GM08714 (cell line): Measurements from ENCODE around the gene DOCK10.

Experiments
- H3K4me3 ChIP-seq: fragments of 200-500 bp; sonication (Bioruptor generic); 2 replicates; pipeline ENCODE4 v1.5.1; 2014; ENCODE audit warnings: mild to moderate bottlenecking, low read length, inconsistent platforms
- ZNF274 ChIP-seq: IDR thresholded peaks from 2 replicates; pipeline ENCODE4 v1.6.1; 2012; ENCODE audit warnings: mild to moderate bottlenecking, low read depth, low read length

Gene DOCK10

DNA sequence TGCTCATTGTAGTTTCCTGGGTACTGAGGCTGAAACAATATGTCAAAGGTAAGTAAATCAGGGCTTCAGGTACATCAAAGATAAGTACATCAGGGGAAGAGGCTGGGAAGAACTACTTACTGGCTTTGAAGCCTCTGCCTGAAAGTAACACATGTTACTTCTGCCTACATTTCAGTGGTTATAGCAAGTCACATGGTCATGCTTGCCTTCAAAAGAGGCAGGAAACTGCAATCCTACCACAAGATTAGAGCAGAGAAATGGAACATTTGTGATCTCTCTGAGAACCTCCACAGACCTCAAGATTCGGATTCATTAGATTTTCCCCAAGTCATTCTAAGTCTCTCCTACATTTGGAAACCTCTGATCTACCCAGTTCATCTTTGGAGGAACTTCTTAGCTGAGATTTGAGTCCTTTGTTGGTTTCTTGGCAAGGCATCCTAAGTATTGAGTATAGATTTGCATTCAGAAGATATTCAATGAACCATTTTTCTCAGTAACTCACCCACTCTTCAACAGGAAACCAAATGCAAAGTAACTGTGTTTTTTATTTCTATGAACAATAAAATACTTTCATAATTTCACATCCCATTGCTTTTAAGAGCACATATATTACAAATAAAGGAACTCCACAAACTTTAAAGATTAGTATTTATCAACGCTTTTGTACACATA is 277.6 kb downstream of the DOCK10 start:
- TF ChIP-seq ZNF274: no peak
- H3K4me3 ChIP-seq: no peak overlapping the region

DNA sequence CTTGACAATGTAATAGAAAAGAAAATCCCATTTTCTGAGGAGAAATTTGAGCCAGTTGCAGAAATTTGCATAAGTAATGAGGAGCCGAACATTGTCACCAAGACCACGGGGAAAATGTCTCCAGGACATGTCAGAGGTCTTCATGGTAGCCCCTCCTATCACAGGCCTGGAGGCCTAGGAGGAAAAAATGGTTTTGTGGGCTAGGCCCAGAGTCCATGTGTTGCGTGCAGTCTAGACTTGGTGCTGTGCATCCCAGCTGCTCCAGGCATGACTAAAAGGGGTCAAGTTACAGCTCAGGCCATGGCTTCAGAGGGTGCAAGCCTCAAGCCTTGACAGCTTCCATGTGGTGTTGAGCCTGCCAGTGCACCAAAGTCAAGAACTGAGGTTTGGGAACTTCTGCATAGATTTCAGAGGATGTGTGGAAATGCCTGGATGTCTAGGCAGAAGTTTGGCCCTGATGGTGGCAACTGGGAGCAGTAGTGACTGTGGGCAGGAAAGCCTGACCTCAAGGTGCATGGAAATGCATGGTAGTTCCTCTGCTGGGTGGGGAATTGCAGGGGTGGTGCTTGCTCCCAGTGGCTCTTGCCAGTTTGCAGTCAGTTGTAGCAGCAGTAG is 284.2 kb downstream of the DOCK10 start:
- TF ChIP-seq ZNF274: no peak
- no peak overlapping the region for H3K4me3 ChIP-seq

DNA sequence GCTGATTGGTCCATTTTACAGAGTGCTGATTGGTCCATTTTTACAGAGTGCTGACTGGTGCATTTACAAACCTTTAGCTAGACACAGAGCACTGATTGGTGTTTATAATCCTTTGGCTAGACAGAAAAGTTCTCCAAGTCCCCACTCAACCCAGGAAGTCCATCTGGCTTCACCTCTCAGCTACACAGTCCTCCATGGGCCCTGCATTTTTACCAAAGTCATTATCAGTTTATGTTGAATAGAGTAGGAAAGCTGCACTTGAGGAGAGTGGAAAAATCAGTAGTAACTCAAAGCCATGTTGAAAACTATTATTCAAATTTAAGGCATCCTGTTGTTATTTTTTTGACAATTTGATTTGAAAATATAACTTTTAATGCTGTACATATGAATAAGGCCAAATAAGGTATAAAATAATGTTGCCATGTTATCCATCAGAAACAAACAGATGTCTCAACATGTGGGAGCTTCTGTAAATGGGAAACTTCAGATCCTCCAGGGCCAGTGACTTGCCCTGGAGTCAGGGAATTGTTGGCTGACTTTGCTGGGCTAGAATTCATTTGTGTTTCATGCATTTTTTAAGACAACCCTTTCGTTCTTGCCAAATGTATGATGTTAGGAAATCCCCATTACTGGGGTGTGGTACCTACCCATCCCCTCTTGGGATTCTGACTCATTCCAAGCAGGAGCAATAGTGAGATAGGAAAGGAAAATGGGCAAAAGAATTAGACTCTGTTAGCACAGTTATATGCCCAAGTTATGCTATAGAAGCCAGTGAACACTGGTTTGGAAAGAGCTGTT is 288.3 kb downstream of the DOCK10 start:
- no peak overlapping the region for H3K4me3 ChIP-seq
- TF ChIP-seq ZNF274: no peak

DNA sequence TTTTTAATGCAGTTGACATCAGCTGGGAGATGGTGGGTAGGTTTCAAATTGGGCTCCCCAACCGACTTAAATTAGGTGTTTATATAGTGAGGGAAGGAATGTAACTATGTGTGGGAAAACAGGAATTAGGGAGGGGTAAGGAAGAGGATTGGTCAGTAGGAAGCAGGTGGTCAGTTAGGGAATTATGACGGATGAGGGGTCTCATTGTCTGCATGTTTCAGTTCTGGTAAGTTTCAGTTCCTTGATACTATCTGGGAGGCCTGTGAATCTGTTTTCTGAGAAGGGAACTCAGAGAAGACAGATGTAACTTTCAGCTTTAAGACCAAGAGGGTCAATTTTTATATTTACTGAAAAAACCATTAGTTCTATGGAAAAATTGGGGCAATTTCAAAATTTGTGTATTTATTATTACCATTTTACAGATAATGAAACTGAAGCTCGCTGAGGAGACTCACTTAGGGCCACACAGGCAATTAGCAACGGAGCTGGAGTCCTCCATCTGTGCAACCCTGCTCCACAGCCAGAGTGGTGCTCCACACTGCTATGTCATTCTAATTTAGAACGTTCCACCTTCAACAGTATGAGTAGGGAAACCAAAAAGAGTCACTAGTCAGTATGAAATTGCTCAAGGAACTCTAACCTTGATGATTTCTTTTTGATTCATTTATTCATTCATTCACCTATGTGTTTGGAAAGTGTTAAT is 290.1 kb downstream of the DOCK10 start:
- H3K4me3 ChIP-seq: no peak overlapping the region
- no peak for TF ChIP-seq ZNF274

DNA sequence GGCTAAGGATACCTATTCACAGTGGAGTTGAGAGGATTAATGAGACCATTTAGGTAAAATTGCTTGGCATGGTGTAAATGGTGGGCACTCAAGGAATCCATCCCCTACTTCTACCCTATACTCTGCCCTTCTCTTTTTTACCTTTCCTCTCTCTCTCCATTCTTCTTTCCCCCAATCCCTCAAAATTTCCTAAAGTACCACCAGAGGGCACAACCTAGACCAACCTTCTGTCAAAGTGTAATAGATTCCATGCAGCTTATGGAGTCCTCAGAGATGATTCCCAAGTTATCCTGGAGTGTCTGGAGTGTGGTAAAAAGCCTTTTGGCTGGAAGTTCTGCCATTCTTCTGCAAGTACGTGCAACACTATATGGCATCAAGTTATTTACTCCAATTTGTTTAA is 293.1 kb downstream of the DOCK10 start:
- H3K4me3 ChIP-seq: no peak overlapping the region
- no peak for TF ChIP-seq ZNF274

DNA sequence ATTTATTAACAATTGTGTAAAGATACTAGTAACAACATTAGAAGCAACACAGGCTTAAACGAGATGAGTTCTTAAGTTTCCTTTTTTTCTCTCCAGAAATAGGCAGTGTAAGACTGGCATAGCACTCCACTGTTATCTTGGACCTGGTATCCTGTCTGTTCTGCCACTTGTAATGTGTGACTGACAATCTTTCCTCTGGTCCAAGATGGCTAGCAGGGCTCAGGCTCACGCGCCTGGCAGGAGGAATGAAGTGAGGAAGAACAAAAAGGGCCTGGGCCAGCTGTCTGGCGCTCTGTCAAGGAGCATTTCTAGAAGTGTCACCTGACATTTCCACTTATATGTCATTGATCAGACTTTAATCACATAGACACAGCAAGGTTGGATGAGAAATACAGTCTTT is 294.5 kb downstream of the DOCK10 start:
- H3K4me3 ChIP-seq: no peak overlapping the region
- TF ChIP-seq ZNF274: no peak

DNA sequence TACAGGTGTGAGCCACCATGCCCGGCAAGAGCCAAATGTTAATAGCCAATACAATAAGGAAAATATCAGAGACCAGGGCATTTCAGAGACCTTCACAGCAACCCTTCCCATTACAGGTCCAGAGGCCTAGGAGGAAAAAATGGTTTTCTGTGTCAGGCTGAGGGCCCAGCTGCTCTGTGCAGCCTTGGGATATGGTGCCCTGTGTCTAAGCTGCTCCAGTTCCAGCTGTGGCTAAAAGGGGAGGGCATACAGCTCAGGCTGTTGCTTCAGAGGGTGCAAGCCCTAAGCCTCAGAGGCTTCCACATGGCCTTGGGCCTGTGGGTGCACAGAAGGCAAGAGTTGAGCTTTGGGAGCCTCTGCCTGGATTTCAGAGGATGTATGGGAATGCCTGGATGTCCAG is 306.0 kb downstream of the DOCK10 start:
- TF ChIP-seq ZNF274: no peak

DNA sequence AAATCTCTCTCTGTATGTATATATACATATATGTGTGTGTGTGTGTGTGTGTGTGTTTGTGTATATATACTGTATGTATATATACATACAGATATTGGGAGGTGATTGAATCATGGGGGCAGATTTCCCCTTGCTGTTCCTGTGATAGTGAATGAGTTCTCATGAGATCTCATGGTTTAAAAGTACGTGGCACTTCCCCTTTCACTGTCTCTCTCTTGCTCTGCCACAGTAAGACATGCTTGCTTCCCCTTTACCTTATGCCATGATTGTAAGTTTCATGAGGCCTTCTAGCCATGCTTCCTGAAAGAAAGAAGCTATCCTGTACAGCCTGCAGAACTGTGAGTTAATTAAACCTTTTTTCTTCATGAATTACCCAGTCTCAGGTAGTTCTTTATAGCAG is 307.3 kb downstream of the DOCK10 start:
- TF ChIP-seq ZNF274: no peak
- no peak overlapping the region for H3K4me3 ChIP-seq

More for the DNA sequence above, 306.0 kb downstream of the DOCK10 start:
- no peak overlapping the region for H3K4me3 ChIP-seq

DNA sequence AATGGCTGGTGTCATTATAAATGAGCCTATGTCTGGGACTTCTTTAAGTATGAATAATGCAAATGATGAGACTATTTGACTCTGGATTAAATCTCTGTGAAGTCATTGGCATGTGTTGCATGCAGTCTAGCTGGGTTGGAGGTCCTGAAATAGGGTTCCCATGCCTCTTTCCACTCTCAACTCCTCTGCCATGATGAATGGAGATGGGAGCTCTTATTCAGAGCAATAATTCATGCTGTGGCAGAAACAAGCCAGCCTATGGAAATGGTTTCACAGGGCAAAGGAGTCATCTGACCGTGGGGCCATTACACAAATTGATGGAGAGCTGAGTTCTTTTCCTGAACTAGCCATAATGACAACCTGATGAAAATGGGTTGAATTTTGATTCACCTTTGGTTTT is 310.6 kb downstream of the DOCK10 start:
- TF ChIP-seq ZNF274: no peak
- no peak overlapping the region for H3K4me3 ChIP-seq

DNA sequence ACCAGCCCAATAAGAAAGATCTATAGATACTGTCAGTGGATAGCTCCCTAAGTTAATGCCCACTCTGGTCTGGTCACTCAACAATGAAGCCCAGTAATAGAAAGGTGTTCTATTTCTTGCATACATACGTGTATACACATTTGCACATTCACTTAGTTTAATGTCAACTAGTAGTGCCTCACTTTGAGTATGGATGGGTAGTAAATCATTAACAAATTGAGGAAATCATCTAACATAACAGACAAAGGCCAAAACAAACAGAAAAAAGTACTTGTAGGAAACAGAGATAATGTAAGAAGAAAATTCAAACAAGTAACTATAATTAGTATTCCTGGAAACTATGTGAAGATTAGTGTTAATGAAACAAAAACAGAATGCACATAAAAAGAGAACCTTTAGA is 312.8 kb downstream of the DOCK10 start:
- H3K4me3 ChIP-seq: no peak overlapping the region
- no peak for TF ChIP-seq ZNF274

DNA sequence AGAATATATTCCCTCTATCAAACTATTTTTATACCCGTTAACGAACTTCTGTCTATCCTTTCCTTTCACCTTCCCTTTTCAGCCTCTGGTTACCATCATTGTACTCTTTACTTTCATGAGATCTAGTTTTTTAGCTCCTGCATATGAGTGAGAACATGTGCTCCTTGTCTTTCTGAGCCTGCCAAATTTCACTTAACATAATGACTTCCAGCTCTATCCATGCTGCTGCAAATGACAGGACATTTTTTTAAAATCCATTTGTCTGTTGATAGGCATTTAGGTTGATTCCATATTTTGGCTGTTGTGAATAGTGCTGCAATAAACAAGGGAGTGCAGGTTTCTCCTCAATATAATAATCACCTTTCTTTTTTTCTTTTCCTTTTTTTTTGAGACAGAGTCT is 317.9 kb downstream of the DOCK10 start:
- no peak overlapping the region for H3K4me3 ChIP-seq
- no peak for TF ChIP-seq ZNF274

DNA sequence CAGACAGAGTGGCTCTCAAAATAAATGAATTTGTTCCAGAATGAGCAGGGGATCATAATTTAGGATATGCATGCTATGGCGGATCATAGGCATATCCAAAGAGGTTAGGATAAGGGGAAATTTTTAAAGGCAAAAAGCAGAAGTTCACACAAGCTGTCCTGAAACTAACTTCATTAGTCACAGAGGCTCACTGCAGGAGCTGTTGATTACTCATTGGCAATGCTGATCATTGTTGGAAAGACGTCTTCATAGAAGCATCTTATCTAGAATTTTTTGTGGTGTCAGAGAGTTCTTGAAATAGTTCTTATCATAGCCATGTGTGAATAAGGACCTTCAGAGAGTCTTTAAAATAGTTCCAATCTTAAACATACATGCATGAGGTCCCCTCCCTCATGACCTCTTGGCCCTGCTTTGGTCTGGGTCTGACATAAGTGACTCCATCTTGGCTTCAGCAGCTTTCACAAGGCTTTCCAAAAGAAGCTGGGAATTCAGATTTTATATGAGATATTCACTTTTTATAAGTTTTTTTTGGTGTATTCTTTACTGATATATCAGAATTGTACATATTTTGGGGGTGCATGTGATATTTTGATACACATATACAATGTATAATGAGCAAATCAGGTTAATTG is 318.6 kb downstream of the DOCK10 start:
- TF ChIP-seq ZNF274: no peak
- no peak overlapping the region for H3K4me3 ChIP-seq

DNA sequence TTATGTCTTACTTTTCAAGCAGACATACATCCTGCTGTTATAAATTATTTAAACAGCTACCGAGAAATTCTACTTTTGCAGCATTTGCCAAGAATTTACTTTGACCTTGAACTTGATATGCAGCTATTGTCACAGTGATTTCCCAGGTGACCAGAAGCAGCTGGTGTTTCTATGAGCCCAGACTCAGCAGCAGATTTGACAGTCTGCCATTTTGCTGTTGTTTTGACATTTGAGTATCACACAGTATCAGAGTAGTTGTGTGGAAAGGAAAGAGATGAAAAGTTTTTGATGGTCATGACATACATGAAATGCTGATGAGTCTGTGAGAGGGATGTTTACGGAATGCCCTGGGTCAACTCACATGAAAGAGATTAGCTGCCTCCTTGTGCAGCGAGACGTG is 319.5 kb downstream of the DOCK10 start:
- no peak overlapping the region for H3K4me3 ChIP-seq
- TF ChIP-seq ZNF274: no peak

DNA sequence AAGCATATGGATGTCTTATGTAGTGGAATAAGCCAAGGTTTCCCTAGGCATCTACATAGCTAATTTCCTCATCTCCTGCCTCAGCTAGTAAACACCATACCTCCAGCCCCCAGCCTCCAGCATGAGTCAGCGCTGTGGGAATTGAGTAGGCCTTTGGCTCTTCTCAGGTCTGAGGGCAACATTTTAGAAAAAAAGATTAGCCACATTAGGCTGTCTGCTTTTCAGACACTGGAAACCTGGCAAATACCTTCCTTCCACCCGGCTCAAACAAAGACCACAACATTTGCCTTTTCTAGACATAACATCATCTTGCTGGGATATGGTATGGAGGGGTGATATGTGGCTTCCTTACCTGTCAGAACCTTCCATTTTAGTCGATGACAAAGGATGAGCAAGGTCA is 320.0 kb downstream of the DOCK10 start:
- H3K4me3 ChIP-seq: no peak overlapping the region
- TF ChIP-seq ZNF274: no peak

DNA sequence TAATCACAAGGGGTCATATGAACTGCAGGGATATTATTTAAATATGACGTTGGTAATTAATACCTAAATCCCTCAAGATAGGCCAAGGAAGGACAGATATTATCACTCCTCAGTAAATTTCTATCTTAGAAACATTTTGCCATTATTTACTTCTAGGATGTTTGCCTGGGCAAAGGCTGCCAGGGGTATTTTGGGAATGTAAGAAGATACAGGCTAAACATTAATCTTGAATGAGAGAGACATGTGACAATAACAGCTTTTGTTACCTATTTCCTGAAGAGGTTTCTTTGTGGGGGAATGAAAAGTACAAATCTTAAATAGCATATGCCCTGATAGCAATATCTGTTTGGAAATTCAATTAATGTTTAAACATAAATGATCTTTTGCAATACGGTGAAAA is 325.3 kb downstream of the DOCK10 start:
- H3K4me3 ChIP-seq: no peak overlapping the region
- TF ChIP-seq ZNF274: no peak
